GM18505 (cell line): ENCODE data around the gene PTK7.
"Not testable (repeated sequence)": the region's sequence is repeated elsewhere in the genome, so short reads cannot be mapped to it uniquely, and the experiment has no call there.

Experiments used
- ATAC-seq: cut with Tn5 transposase; IDR thresholded peaks from one replicate; pipeline ENCODE4 v1.9.1; 2021; ENCODE audit not compliant: unreplicated experiment
- POLR2A ChIP-seq: IDR thresholded peaks from 4 replicates; pipeline ENCODE4 v1.6.1; 2011; ENCODE audit warnings: borderline replicate concordance; ENCODE audit not compliant: insufficient read depth, insufficient read length; ENCODE audit errors: extremely low read depth

Gene PTK7

DNA sequence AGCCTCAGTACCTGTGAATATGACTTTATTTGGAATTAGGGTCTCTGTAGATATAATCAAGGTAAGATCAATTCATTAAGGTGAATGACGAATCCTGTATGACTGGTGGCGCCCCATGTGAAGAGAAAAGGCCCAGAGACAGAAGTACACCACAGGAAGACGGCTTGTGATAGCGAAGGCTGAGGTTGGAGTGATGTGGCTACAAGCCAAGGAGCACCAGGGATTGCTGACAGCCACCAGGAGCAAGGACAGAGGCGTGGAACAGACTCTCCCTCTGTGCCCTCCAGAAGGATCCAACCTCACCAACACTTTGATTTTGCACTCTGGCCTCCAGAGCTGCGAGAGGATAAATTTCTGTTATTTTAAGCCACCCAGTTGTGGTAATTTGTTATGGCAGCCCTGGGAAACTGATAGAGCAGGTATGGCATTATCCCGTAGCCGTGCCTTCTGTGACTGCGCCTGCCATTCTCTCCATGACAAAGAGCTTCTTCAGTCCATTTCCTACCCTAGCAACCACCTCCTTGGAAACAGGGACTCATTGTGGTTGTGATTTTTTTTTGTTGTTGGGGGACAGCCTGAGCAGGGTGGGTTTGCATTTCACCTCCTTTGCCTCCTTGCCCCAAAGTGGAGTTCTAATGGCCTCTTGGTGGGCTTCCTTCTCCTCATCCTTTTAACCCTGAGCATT is 29.6 kb downstream of the PTK7 start:
- TF ChIP-seq POLR2A = no peak
- ATAC-seq = no peak

DNA sequence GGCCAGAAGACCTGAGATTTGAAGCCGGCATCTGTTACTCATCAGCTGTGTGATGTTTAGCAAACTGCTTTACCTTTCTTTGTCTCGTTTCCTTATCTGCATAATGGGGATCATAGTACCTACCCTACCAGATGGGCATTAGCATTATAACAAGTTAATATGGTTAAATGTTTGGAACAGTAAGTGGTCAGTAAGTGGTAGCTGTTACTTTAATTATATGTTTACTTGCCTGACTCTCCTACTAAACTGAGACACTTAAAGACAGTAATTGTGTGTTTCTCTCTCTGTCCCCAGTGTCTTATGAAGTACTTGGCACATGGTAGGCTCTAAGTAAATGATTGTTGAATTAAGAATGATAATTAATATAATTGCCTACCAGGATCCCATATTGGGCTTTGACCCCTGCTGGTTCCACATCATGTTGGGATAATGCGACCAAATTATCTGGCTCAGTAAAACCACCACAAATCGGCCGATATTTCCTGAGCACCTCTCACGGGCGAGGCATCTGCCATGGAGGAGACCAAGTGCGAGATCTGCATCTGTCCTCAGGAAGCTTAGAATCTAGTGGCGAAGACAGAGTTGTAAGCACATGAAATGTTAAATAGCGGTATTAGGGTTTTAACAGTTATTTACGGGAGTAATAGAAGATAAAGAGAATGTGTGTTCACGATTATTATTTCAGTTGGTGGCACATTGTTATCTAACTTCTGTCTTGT is 31.4 kb downstream of the PTK7 start:
- no peak for TF ChIP-seq POLR2A
- no peak for ATAC-seq

DNA sequence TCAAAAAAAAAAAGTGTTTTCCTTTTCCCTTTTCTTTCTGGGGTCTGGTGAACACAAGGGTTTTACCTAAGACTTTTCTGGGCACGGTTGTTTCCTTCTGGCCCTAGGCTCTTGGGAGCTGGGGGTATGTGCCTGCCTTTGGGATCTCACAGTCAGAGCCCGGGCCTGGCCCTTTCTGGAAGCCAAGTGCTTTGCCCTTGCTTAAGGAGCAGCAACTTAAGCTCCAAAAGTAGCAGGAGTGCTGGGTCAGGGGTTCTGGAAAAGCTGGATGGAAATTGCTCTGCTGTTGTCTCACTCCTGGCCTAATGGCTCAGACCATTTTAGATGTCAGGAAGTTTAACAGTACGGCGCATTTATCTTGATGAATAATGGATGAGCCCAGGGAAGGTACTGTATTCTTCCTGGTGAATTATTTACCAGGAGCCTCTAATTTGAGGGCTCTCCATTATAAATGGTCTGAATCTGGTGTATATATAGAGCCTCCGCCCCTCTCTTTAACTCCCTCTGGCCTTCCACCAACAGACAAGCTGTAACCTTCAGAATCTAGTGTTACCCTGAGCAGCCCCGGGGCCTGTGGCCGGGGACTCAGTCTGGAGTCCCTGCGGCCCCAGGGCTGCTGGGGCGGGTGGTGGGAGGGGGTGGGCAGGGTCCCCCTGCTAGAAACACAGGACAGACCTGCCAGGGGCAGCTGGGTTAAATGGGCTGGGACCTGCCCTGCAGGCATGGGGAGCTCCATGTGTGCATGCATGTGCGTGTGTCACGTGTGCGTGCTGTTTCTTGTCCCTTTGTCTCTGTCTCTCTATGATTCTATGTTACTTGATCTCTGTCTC is 37.5 kb downstream of the PTK7 start:
- TF ChIP-seq POLR2A = no peak
- ATAC-seq = no peak

GRCh38 chr6:43115365-43115764 is 39.3 kb downstream of the PTK7 start:
- no peak for TF ChIP-seq POLR2A
- no peak for ATAC-seq

- ATAC-seq = not testable (repeated sequence)
Observed at GRCh38 chr6:43117466-43117865, 41.4 kb downstream of the PTK7 start.

DNA sequence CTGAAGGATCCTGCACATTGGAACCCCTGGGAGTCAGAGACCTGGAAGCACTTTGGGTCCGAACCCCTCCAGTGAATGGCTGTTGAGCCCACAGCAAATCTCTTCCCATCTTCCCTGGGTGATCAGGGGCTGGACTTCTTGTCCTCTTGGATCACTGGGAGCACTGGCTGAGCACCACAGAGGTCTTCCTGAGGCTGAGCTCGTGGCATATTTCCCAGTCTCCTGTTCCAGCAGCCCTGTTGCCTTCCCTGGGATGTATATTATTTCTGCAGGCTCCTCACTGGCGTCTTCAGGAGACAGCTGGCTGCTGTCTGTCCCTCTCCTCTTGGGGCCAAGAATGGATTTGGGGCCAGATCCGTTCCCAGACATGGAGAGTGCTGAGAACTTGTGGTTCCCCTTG is 43.4 kb downstream of the PTK7 start:
- no peak for TF ChIP-seq POLR2A

DNA sequence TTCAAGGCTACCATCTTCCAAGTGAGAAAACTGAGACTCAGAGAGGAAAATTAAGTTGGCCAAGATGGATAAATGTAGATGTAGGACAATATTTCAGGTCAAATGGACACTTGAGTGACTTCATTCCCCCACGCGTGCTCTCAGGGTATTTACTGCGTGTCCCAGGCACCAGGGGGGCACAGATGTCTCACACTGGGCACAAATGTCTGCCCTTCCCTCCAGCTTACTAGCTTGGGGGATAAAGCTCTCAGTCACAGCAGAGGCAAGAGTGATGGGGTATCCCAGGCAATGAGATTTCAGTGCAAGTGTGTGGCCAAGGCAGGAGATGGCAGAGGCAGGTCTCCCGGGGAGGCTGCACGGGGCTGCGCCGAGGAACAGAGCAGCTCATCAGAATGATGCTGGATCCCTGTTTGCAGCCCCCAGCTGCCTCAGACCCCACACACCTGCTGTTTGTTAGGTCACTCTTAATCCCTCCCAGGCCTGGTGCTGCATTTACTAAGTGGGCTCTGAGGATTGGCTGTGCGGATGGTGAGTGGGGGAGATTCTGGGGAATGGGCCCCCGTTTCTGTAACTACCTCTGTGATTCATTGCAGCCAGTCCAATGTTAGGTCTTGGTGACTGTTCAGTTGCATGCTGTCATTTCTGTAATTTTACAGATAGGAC is 44.1 kb downstream of the PTK7 start:
- ATAC-seq = no peak
- TF ChIP-seq POLR2A = no peak

More for the DNA sequence above, 43.4 kb downstream of the PTK7 start:
- ATAC-seq = no peak

GRCh38 chr6:43120944-43121913 is 45.1 kb downstream of the PTK7 start:
- ATAC-seq = no peak
- no peak for TF ChIP-seq POLR2A

DNA sequence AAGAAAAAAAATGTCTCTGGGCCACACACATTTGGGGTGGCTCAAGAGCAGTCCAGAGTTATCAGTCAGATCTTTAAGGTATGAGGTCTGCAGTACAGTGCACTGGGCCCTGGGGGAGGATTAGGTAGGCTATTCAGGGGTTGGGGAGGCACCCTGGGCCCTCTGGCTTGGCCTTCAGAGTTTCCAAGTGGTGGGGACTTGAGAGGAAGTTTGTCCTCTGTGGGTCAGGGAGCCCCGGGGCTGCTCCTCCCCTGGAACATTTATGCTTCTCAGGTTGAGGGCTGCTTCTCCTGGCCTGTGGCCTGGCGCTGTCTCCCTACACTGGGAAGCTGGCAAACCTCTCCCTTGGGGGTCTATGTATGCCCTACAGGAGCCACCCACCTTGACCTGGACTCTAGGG is 46.0 kb downstream of the PTK7 start:
- no peak for TF ChIP-seq POLR2A
- ATAC-seq = no peak

DNA sequence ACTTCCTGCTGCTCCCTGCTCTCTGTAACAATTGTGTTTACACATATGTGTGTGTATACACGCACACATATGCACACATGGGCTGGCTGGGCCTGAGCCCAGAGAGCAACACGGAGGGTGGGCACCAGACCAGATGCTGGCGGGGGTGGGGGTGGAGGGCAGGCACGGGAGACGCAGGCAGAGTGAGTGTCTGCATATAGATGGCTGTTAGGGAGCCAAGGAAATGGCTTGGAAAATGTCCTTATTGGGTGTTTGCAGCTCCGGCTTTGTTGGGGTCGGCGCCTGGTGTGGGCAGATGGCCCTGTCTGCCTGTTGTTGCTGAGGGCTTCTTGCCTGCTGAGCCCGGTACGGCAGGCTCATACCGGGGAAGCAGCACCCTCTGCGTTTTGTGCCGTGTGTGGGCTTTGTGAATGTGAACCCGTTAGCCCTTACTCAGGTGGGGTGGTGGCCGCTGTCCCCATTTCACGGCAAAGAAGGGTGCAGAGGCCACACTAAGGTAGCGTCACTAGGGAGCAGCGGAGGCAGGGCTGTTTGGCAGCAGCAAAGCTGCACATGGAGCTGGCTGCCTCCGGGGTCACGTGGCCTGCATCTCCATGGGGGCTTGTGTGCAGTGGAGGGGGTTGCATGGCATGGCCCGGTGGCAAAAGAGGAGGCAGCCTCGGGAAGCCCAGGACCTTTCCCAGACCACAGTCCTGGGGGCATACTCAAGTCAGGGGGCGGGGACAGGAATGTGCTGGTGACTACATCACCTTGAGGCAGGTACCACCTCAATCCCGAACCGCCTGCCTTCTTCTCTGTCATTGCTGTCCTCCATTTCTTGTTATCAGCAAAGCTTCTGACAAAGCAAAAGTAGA is 47.6 kb downstream of the PTK7 start:
- TF ChIP-seq POLR2A = no peak
- no peak for ATAC-seq

DNA sequence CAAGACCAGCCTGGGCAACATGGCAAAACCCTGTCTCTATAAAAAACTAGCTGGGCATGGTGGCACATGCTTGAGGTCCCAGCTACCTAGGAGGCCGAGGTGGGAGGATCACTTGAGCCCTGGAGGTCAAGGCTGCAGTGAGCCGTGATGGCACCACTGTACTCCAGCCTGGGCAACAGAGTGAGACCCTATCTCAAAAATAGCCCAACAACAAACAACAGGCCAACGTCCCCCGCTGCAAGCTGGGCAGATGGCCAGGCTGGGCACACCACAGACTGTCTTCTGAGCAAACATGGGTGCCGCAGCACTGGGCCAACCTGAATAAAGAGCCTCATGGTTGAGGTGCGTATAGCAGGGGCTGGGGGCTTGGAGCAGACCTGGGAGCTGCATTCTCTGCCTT is 48.4 kb downstream of the PTK7 start:
- no peak for ATAC-seq
- TF ChIP-seq POLR2A = no peak

DNA sequence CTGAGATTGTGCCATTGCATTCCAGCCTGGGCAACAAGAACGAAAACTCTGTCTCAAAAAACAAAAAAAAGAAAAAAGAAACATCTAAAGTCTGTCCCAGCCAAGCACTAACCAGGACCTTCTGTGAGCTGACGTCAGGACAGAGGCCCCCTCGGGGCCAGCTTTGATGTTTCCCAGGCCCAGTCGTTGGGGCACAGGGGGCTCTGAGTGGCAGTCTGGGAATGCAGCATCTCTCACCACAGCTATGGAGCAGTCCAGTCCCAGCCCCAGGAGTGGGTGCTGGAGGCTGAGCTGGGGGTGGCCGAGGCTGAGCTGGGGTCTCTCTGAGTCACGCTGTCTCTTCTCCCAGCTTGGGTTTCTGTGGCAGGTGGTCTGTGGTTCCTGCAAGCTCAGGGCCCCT is 49.0 kb downstream of the PTK7 start:
- TF ChIP-seq POLR2A = no peak
- no peak for ATAC-seq

DNA sequence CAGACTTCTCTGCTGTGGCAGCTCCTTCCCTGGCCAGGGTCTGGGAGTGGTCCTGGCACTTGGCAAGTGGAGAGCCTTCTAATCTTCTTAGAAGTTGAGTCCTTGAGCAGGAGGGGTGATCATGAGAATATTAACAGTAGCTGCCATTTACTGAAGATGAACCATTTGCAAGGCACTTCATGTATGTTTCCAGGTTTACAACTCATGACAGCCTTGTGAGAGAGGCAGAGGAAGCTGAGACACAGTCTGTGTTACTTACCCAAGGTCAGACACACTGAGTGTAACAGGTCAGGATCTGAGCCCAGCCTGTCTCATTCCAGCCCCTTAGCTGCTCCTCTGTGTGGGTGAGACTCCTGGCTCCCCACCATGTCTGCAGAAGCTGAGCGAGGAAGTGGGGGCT is 49.4 kb downstream of the PTK7 start:
- ATAC-seq = no peak
- no peak for TF ChIP-seq POLR2A
